ENCODE data around the gene HSF2BP.

The HSF2BP gene

DNA sequence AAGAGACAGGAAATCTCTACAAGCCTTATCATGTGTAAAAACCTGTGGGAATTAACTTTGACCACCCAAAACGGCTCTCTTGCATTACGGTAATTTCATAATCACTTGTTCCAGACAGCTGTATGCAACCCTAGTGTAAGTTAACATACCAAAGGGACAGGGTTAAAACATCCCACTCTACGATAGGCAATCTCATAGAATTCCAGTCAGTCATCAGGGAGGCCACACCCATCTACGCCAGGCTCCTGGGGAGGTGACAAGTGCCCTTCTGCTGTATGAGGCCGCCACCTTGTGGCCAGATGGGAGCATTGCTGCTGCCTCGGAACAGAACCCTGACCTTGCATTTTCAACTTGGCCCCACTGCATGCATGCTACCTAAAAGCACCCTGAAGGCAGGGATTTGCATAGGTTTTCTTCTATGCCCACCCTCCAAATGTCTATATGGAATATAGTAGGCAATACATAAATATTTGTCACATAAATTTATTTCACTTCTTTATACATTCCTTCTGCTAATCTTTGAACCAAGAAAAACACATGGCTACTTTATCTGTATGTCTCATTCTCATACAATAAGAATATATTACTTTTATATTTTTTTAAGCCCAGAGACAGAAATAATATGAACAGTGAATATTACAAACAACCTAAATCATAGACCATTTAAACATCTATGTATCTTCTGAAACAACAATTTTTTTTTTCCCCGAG is 12.6 kb downstream of the HSF2BP start:
- DNase-seq (ENCODE audit: low read depth): peak; percentile 92
- TF ChIP-seq, protein P1, sequence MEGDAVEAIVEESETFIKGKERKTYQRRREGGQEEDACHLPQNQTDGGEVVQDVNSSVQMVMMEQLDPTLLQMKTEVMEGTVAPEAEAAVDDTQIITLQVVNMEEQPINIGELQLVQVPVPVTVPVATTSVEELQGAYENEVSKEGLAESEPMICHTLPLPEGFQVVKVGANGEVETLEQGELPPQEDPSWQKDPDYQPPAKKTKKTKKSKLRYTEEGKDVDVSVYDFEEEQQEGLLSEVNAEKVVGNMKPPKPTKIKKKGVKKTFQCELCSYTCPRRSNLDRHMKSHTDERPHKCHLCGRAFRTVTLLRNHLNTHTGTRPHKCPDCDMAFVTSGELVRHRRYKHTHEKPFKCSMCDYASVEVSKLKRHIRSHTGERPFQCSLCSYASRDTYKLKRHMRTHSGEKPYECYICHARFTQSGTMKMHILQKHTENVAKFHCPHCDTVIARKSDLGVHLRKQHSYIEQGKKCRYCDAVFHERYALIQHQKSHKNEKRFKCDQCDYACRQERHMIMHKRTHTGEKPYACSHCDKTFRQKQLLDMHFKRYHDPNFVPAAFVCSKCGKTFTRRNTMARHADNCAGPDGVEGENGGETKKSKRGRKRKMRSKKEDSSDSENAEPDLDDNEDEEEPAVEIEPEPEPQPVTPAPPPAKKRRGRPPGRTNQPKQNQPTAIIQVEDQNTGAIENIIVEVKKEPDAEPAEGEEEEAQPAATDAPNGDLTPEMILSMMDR (conservative IDR thresholded peaks at IDR 0.05; ENCODE audit: low read length): peak; percentile 99
- no peak overlapping the region for H3K4me3 ChIP-seq (ENCODE audit: low read length)

DNA sequence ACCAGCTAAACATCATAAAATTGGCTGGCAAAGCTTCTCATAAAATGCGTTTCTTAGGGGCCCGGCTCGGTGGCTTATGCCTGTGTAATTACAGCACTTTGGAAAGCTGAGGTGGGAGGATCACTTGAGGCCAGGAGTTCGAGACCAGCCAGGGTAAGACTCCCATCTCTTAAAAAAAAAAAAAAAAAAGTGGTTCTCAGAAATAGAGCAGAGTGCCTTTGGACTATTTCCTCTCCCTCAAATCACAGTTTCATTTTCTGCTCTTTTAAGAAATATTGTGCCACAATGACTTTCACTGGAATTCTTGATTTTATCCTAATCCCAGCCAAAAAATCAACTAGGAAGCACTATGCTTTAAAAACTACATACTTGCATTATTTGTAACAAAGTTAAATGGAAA is 13.3 kb downstream of the HSF2BP start:
- TF ChIP-seq, protein P1 (conservative IDR thresholded peaks at IDR 0.05; ENCODE audit: low read length): no peak
- H3K4me3 ChIP-seq (ENCODE audit: low read length): no peak overlapping the region
- no peak for DNase-seq (ENCODE audit: low read depth)

DNA sequence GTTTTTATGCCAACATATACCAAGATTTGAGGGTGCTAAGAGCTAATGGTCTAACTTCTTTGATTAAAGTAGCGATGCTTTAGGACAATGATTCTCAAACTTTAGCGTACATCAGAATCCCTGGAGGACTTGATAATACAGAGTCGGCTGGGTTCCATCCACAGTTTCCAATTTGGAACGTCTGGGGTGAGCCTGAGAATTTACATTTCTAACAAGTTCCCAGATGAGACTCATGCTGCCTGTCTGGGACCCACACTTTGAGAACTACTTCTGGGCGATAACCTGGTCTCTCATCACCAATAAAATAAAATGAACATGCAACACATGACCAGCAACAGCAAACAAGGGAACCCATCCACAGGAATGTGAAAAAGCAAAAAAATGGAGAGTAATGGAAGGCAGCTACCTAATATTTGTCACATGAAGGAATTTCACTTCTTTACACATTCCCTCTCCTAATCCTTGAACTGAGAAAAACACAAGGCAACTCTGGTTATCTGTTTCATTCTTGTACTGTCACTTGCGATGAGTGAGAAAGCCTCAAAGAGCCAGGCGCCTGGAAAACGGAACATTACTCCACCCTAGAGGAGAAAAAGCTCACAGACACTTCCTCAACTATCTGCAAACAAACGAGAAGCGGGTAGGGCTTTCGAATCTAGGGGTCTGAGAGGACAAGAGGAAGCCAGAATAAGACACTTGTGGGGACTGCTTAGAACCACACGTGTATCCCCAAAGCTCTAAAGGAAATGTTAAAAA is 14.0 kb downstream of the HSF2BP start:
- TF ChIP-seq, protein P1 (conservative IDR thresholded peaks at IDR 0.05; ENCODE audit: low read length): peak; percentile 84
- no peak overlapping the region for H3K4me3 ChIP-seq (ENCODE audit: low read length)
- DNase-seq (ENCODE audit: low read depth): peak; percentile 84

DNA sequence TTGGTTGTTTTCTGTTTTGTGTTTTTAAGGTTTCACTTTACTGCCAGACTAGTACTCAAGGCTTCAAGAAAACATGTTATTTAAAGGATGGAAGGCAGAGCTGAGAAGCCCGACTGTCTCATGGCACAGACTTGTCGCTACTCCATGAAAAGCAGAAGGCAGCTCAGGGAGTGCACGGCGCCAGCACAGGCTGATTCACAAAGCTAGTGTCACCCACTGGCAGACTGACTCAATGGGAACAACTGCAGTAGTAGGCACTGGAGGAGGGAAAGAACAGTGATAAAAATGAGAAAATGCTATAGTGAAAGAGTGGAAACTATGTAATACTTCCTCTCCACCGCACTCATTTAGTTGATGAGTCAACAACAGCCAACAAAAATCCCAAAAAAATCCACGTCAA is 14.7 kb downstream of the HSF2BP start:
- peak; percentile 56 for DNase-seq (ENCODE audit: low read depth)
- no peak overlapping the region for H3K4me3 ChIP-seq (ENCODE audit: low read length)
- TF ChIP-seq, protein P1 (conservative IDR thresholded peaks at IDR 0.05; ENCODE audit: low read length): peak; percentile 14; the same call in 1 of the 2 replicates

DNA sequence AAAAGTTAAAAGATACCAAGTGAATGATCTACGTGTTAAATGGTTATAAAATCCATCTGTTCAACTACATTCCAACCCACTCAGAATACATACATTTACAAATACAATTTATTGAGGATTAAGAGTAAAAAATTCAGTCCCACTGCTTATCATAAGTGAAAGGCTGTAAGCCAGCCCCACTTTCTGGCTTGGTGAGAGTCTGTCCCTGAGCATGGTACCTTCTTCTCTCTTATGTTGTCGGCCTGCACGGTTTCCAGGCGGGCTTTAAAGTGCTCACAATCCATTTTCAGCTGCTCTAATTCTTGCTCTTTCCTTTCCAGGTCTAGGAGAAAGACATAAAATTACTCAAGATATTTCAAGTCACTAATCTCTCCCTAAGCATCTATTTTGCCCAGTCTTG is 15.2 kb downstream of the HSF2BP start:
- no peak for DNase-seq (ENCODE audit: low read depth)
- TF ChIP-seq, protein P1 (conservative IDR thresholded peaks at IDR 0.05; ENCODE audit: low read length): no peak
- H3K4me3 ChIP-seq (ENCODE audit: low read length): no peak overlapping the region

DNA sequence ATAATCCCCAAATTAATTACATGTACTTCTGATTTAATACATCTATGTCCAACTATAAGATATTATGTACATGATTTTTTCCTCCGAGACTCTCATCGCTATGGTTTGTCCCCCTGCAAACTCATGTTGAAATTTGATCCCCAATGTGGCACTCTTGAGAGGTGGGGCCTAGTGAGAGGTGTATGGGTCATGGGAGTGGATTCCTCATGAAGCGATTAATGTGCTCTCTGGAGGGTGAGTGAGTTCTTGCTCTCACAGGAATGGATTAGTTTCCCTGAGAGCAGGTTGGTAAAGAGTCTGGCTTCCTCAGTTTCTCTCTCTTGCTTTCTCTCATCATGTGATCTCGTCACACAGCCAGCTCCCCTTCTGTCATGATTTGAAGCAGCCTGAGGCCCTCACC is 16.1 kb downstream of the HSF2BP start:
- TF ChIP-seq, protein P1 (conservative IDR thresholded peaks at IDR 0.05; ENCODE audit: low read length): no peak
- DNase-seq (ENCODE audit: low read depth): no peak

DNA sequence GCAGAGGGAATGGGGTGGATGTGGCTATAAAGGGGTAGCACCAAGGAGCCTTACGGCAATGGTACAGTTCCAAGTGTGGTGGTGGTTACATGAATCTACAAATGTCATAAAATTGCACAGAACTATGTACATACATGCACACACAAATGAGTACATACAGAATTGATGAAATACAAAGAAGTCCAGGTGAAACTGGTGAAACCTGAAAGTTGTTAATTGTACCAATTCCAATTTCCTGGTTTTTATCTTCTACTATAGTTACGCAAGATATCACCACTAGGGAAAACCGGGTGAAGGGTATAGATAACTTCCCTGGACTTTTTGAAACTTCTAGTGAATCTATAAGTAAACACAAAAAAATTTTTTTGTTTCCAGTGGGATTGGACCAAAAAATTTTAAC is 18.9 kb downstream of the HSF2BP start:
- TF ChIP-seq, protein P1 (conservative IDR thresholded peaks at IDR 0.05; ENCODE audit: low read length): no peak
- DNase-seq (ENCODE audit: low read depth): no peak
- H3K4me3 ChIP-seq (ENCODE audit: low read length): no peak overlapping the region

More for the DNA sequence above, 16.1 kb downstream of the HSF2BP start:
- H3K4me3 ChIP-seq (ENCODE audit: low read length): no peak overlapping the region
